Esophagus muscularis mucosa (tissue), 4 donors: ENCODE data around the gene ABHD5. TPM values are rescaled to one million over a fixed set of nuclear protein-coding genes. Genes with fewer than 3 reads are reported as not detected.

Experiments
- DNase-seq: peaks from one replicate; pipeline ENCODE4 v3.0.0-alpha.2; 2017; ENCODE audit errors: extremely low spot score
- H3K27ac ChIP-seq, 4 donors: fragments of 200-600 bp; sonication (generic); replicated peaks in 1 of 4; 1 replicate in 3 of 4; 2 replicates in 1 of 4; pipeline ENCODE4 v1.5.1; 2016 to 2019; ENCODE audit warnings: mild to moderate bottlenecking in 1 of 4
- H3K27me3 ChIP-seq, 4 donors: fragments of 200-600 bp; sonication (generic); one replicate each; pipeline versions ENCODE4 v1.5.1 to v1.6.0; 2016 to 2019
- H3K36me3 ChIP-seq, 4 donors: fragments of 200-600 bp; sonication (generic); one replicate each; pipeline ENCODE4 v1.5.1; 2016 to 2019
- H3K4me1 ChIP-seq, 4 donors: fragments of 200-600 bp; sonication (generic); one replicate each; pipeline ENCODE4 v1.5.1; 2016 to 2019
- H3K4me3 ChIP-seq, 4 donors: fragments of 200-600 bp; sonication (generic); 1 replicate in 2 of 4; 2 replicates in 2 of 4; pipeline ENCODE4 v1.5.1; 2016 to 2019; ENCODE audit warnings: mild to moderate bottlenecking in 4 of 4, moderate library complexity in 1 of 4
- H3K9me3 ChIP-seq, 4 donors: fragments of 200-600 bp; sonication (generic); 1 replicate in 3 of 4; 2 replicates in 1 of 4; pipeline ENCODE4 v1.5.1; 2016 to 2019
- CTCF ChIP-seq, 3 experiments: fragments of 200-600 bp in 2 of 3; fragments of 450-650 bp in 1 of 3; sonication (generic) in 2 of 3; IDR thresholded peaks; one replicate each; pipeline ENCODE4 v1.5.1; 2017 to 2019; ENCODE audit warnings: antibody characterized with exemption in 3 of 3, mild to moderate bottlenecking in 2 of 3, moderate library complexity in 1 of 3
- EP300 ChIP-seq: sonication (generic); formaldehyde crosslinking; IDR thresholded peaks from one replicate; pipeline ENCODE4 v1.6.1; 2017; ENCODE audit warnings: antibody characterized with exemption
- POLR2A ChIP-seq: fragments of 450-650 bp; IDR thresholded peaks from one replicate; pipeline ENCODE4 v1.6.1; 2017; ENCODE audit warnings: antibody characterized with exemption, moderate library complexity, mild to moderate bottlenecking, low read depth
- POLR2AphosphoS5 ChIP-seq, 2 donors: sonication (generic); formaldehyde crosslinking; IDR thresholded peaks; one replicate each; pipeline ENCODE4 v1.6.1; 2017; ENCODE audit warnings: antibody characterized with exemption in 2 of 2
- WGBS: methylation state at CpG from one replicate; pipeline ENCODE4 v1.1.5; 2018; 5-methylcytosine and 5-hydroxymethylcytosine counted together
- intact Hi-C: fragments of 100-400 bp; cut with DNase I; formaldehyde crosslinking; loops from one replicate; pipeline ENCODE4 v1.15.1; 2023
- total RNA-seq, 4 donors: library from RNA; depleted of rRNA; stranded (reverse); fragments of >200 nt; gene quantifications; one replicate each; pipeline versions ENCODE4 v1.1.0 to v1.2.1, GENCODE V29; 2016

The ABHD5 gene
- total RNA-seq, 4 donors from 2014 or later = 22.3 to 40.3 (median 31.4) TPM

- Histone ChIP-seq H3K4me1 (peaks cover 17 to 61% (median 44%) of the 10 kb centered on the region in 4 donors), H3K4me3 (no peak overlapping the region), H3K27ac (peak overlapping the region in 2 of 4 donors; percentile 4 to 16), H3K36me3 (peaks cover 0 to 5% (median 2%) of the 10 kb centered on the region in 4 donors), H3K9me3 (no peaks in the 10 kb centered on the region), H3K27me3 (no peaks in the 10 kb centered on the region)
- intact Hi-C loops = no loop called here
- DNase-seq = no peak
- TF ChIP-seq EP300 = no peak
- no peak for TF ChIP-seq CTCF (IDR thresholded peaks at IDR 0.05)
Measured at GRCh38 chr3:43695863-43696262, 5.1 kb downstream of the ABHD5 start.

GRCh38 chr3:43696441-43696840 lies 5.7 kb downstream of the ABHD5 start:
- H3K36me3 ChIP-seq = peaks cover 0 to 7% (median 3%) of the 10 kb centered on the region in 4 donors
- H3K9me3 ChIP-seq = no peaks in the 10 kb centered on the region
- no peaks in the 10 kb centered on the region for H3K27me3 ChIP-seq
- intact Hi-C loops = no loop called here
- WGBS = 88% methylated on average over 1 of the region's 1 CpG
- H3K27ac ChIP-seq = peak overlapping the region in 1 of 4 donors; percentile 4
- no peak for DNase-seq
- H3K4me1 ChIP-seq = peaks cover 17 to 61% (median 43%) of the 10 kb centered on the region in 4 donors
- TF ChIP-seq CTCF (IDR thresholded peaks at IDR 0.05) (no peak), POLR2AphosphoS5 (IDR thresholded peaks at IDR 0.05) (no peak)
- H3K4me3 ChIP-seq = no peak overlapping the region

- TF ChIP-seq CTCF (IDR thresholded peaks at IDR 0.05) (no peak), POLR2A (no peak), POLR2AphosphoS5 (IDR thresholded peaks at IDR 0.05) (no peak), EP300 (no peak)
- WGBS = 89% methylated on average over 1 of the region's 1 CpG
- H3K27ac ChIP-seq = no peak overlapping the region
- no peak for DNase-seq
- peaks cover 15 to 58% (median 39%) of the 10 kb centered on the region in 4 donors for H3K4me1 ChIP-seq
- no peaks in the 10 kb centered on the region for H3K9me3 ChIP-seq
- peaks cover 0 to 11% (median 5%) of the 10 kb centered on the region in 4 donors for H3K36me3 ChIP-seq
- intact Hi-C loops = no loop called here
- H3K27me3 ChIP-seq = no peaks in the 10 kb centered on the region
- H3K4me3 ChIP-seq = no peak overlapping the region
Measured at GRCh38 chr3:43696881-43697280, 6.1 kb downstream of the ABHD5 start.

- no peak for DNase-seq
- TF ChIP-seq CTCF (IDR thresholded peaks at IDR 0.05) (no peak), POLR2A (no peak), POLR2AphosphoS5 (IDR thresholded peaks at IDR 0.05) (no peak), EP300 (no peak)
- Histone ChIP-seq H3K27ac (no peak overlapping the region), H3K9me3 (no peaks in the 10 kb centered on the region), H3K36me3 (peaks cover 5 to 27% (median 16%) of the 10 kb centered on the region in 4 donors), H3K4me3 (no peak overlapping the region), H3K4me1 (peaks cover 16 to 37% (median 25%) of the 10 kb centered on the region in 4 donors), H3K27me3 (no peaks in the 10 kb centered on the region)
- WGBS = 22% methylated on average over 1 of the region's 1 CpG
- intact Hi-C loops = no loop called here
Measured at GRCh38 chr3:43699864-43700263, 9.1 kb downstream of the ABHD5 start.

- H3K9me3 ChIP-seq = no peaks in the 10 kb centered on the region
- DNase-seq = no peak
- H3K4me1 ChIP-seq = peaks cover 7 to 33% (median 19%) of the 10 kb centered on the region in 4 donors
- TF ChIP-seq EP300 (no peak), POLR2A (no peak), CTCF (IDR thresholded peaks at IDR 0.05) (no peak), POLR2AphosphoS5 (IDR thresholded peaks at IDR 0.05) (no peak)
- peaks cover 5 to 39% (median 20%) of the 10 kb centered on the region in 4 donors for H3K36me3 ChIP-seq
- no peaks in the 10 kb centered on the region for H3K27me3 ChIP-seq
- H3K27ac ChIP-seq = no peak overlapping the region
- intact Hi-C loops = no loop called here
- no peak overlapping the region for H3K4me3 ChIP-seq
Measured at GRCh38 chr3:43704697-43705096, 14.0 kb downstream of the ABHD5 start.
